GM18519 (cell line): ENCODE results near the gene RNFT2.

ENCODE experiments used
- ATAC-seq: cut with Tn5 transposase; IDR thresholded peaks from one replicate; pipeline ENCODE4 v1.9.1; 2021; ENCODE audit warnings: mild to moderate bottlenecking, moderate library complexity; ENCODE audit not compliant: unreplicated experiment, low FRiP score

RNFT2 gene

GRCh38 chr12:116820064-116820656 is 82.0 kb downstream of the RNFT2 start:
- no peak for ATAC-seq

GRCh38 chr12:116821291-116821690 is 83.2 kb downstream of the RNFT2 start:
- no peak for ATAC-seq

- no peak for ATAC-seq
Measured at GRCh38 chr12:116827432-116827831, 89.3 kb downstream of the RNFT2 start.

GRCh38 chr12:116832353-116832752 is 94.2 kb downstream of the RNFT2 start:
- no peak for ATAC-seq

GRCh38 chr12:116833474-116833873 is 95.4 kb downstream of the RNFT2 start:
- ATAC-seq = no peak

GRCh38 chr12:116835484-116835883 is 97.4 kb downstream of the RNFT2 start:
- ATAC-seq = no peak

GRCh38 chr12:116837097-116837496 is 99.0 kb downstream of the RNFT2 start:
- no peak for ATAC-seq

- no peak for ATAC-seq
Measured at GRCh38 chr12:116838365-116838764, 100.2 kb downstream of the RNFT2 start.

GRCh38 chr12:116839287-116839830 is 101.2 kb downstream of the RNFT2 start:
- ATAC-seq = no peak

- no peak for ATAC-seq
Measured at GRCh38 chr12:116843085-116843484, 105.0 kb downstream of the RNFT2 start.

GRCh38 chr12:116849216-116849615 is 111.1 kb downstream of the RNFT2 start:
- no peak for ATAC-seq

GRCh38 chr12:116852303-116852702 is 114.2 kb downstream of the RNFT2 start:
- no peak for ATAC-seq

GRCh38 chr12:116853507-116853906 is 115.4 kb downstream of the RNFT2 start:
- no peak for ATAC-seq

- ATAC-seq = no peak
Measured at GRCh38 chr12:116855744-116856470, 117.8 kb downstream of the RNFT2 start.

GRCh38 chr12:116856729-116857128 is 118.6 kb downstream of the RNFT2 start:
- ATAC-seq = no peak

GRCh38 chr12:116859079-116859478 is 121.0 kb downstream of the RNFT2 start:
- no peak for ATAC-seq

- ATAC-seq = no peak
Measured at GRCh38 chr12:116860263-116860662, 122.1 kb downstream of the RNFT2 start.

GRCh38 chr12:116861320-116861719 is 123.2 kb downstream of the RNFT2 start:
- ATAC-seq = peak; percentile 57

GRCh38 chr12:116862167-116862566 is 124.1 kb downstream of the RNFT2 start:
- no peak for ATAC-seq

- ATAC-seq = no peak
Measured at GRCh38 chr12:116863275-116863767, 125.2 kb downstream of the RNFT2 start.

GRCh38 chr12:116864371-116865160 is 126.5 kb downstream of the RNFT2 start:
- no peak for ATAC-seq
